Effector CD8-positive, alpha-beta T cell (primary cell): Measurements from ENCODE around the gene RAB39A.
"Not testable (repeated sequence)": the region's sequence is repeated elsewhere in the genome, so short reads cannot be mapped to it uniquely, and the experiment has no call there.

Experiments used
- DNase-seq: peaks from one replicate; lab custom pipeline; 2025; lab: John Stamatoyannopoulos, UW
- total RNA-seq, 4 experiments: gene quantifications; one replicate each; lab custom pipeline; 2026; lab: John Stamatoyannopoulos, UW

RAB39A gene
- total RNA-seq: 0 reads per million in 4 experiments

GRCh38 chr11:107928046-107928766 is at the start of gene RAB39A:
Gene RAB39A, plus strand, starts transcription at chr11:107928448. Its CDS starts 121 bp downstream, at chr11:107928569.
- no peak for DNase-seq

- not testable (repeated sequence) for DNase-seq
These were observed 46.8 kb upstream of the RAB39A start for GRCh38 chr11:107881471-107881870.

GRCh38 chr11:107882095-107882820 is 46.0 kb upstream of the RAB39A start:
- no peak for DNase-seq

- no peak for DNase-seq
These were observed 30.0 kb upstream of the RAB39A start for GRCh38 chr11:107898270-107898669.

GRCh38 chr11:107908211-107908610 is 20.0 kb upstream of the RAB39A start:
- no peak for DNase-seq

- not testable (repeated sequence) for DNase-seq
These were observed 15.8 kb upstream of the RAB39A start for GRCh38 chr11:107912415-107912814.

- no peak for DNase-seq
These were observed 13.0 kb upstream of the RAB39A start for GRCh38 chr11:107915229-107915628.

- no peak for DNase-seq
These were observed 11.5 kb upstream of the RAB39A start for GRCh38 chr11:107916671-107917241.

- no peak for DNase-seq
These were observed 6.3 kb upstream of the RAB39A start for GRCh38 chr11:107921997-107922396.

GRCh38 chr11:107923519-107923918 is 4.7 kb upstream of the RAB39A start:
- not testable (repeated sequence) for DNase-seq

GRCh38 chr11:107924306-107924705 is 3.9 kb upstream of the RAB39A start:
- no peak for DNase-seq

- DNase-seq: no peak
These were observed 689 bp upstream of the RAB39A start for GRCh38 chr11:107927559-107927958.

- no peak for DNase-seq
These were observed 689 bp downstream of the RAB39A start for GRCh38 chr11:107928767-107929507.

- DNase-seq: no peak
These were observed 1.5 kb downstream of the RAB39A start for GRCh38 chr11:107929611-107930200.

GRCh38 chr11:107931206-107931605 is 3.0 kb downstream of the RAB39A start:
- DNase-seq: no peak

- no peak for DNase-seq
These were observed 19.7 kb downstream of the RAB39A start for GRCh38 chr11:107947904-107948303.

GRCh38 chr11:107948328-107948727 is 20.1 kb downstream of the RAB39A start:
- DNase-seq: not testable (repeated sequence)

GRCh38 chr11:107951155-107951554 is 22.9 kb downstream of the RAB39A start:
- no peak for DNase-seq

GRCh38 chr11:107953446-107953845 is 25.2 kb downstream of the RAB39A start:
- no peak for DNase-seq

- DNase-seq: no peak
These were observed 28.3 kb downstream of the RAB39A start for GRCh38 chr11:107956543-107956942.

- DNase-seq: no peak
These were observed 28.9 kb downstream of the RAB39A start for GRCh38 chr11:107957109-107957588.

- DNase-seq: no peak
These were observed 33.2 kb downstream of the RAB39A start for GRCh38 chr11:107961480-107961879.
